SK-N-SH treated with all-trans-retinoic acid at 6 μM for 48 hours (cell line): ENCODE measurements around the gene AHRR.

Source experiments
- BACH2 ChIP-seq: fragments of 250-450 bp; sonication (Bioruptor Pico); IDR thresholded peaks from 2 replicates; pipeline ENCODE4 v1.9.0; 2021; ENCODE audit warnings: mild to moderate bottlenecking, borderline replicate concordance
- CSDC2 ChIP-seq: fragments of 250-450 bp; sonication (Bioruptor Pico); IDR thresholded peaks from 2 replicates; pipeline ENCODE4 v1.5.0; 2020; ENCODE audit warnings: mild to moderate bottlenecking, moderate library complexity
- ESRRG ChIP-seq: fragments of 250-450 bp; sonication (Bioruptor Pico); IDR thresholded peaks from 2 replicates; pipeline ENCODE4 v1.6.1; 2021; ENCODE audit warnings: mild to moderate bottlenecking
- ISL1 ChIP-seq: fragments of 250-450 bp; sonication (Bioruptor Pico); IDR thresholded peaks from 2 replicates; pipeline ENCODE4 v2.1.2; 2022; ENCODE audit warnings: mild to moderate bottlenecking, moderate library complexity
- OSR1 ChIP-seq: fragments of 250-450 bp; sonication (Bioruptor Pico); IDR thresholded peaks from 2 replicates; pipeline ENCODE4 v1.8.0; 2022; ENCODE audit warnings: moderate library complexity, mild to moderate bottlenecking, inconsistent platforms
- POU6F1 ChIP-seq: fragments of 250-450 bp; sonication (Bioruptor Pico); IDR thresholded peaks from 2 replicates; pipeline ENCODE4 v1.8.0; 2021; ENCODE audit warnings: low read depth, mild to moderate bottlenecking, moderate library complexity, borderline replicate concordance
- PPARA ChIP-seq: fragments of 250-450 bp; sonication (Bioruptor Pico); IDR thresholded peaks from 2 replicates; pipeline ENCODE4 v1.5.0; 2020; ENCODE audit warnings: mild to moderate bottlenecking, borderline replicate concordance
- TSHZ2 ChIP-seq: fragments of 250-450 bp; sonication (Bioruptor Pico); IDR thresholded peaks from 2 replicates; pipeline ENCODE4 v1.5.0; 2020; ENCODE audit warnings: mild to moderate bottlenecking, moderate library complexity
- ZC3H10 ChIP-seq: fragments of 250-450 bp; sonication (Bioruptor Pico); IDR thresholded peaks from 2 replicates; pipeline ENCODE4 v1.5.1; 2021; ENCODE audit warnings: mild to moderate bottlenecking, moderate library complexity
- ZFP3 ChIP-seq: fragments of 250-450 bp; sonication (Bioruptor Pico); IDR thresholded peaks from 2 replicates; pipeline ENCODE4 v1.5.0; 2020; ENCODE audit warnings: mild to moderate bottlenecking, moderate library complexity
- ZNF70 ChIP-seq: fragments of 450-650 bp; formaldehyde crosslinking; IDR thresholded peaks from 2 replicates; pipeline ENCODE4 v1.5.0; 2020; ENCODE audit warnings: mild to moderate bottlenecking, moderate library complexity
- TF ChIP-seq, protein P1 (sequence below): fragments of 250-450 bp; sonication (Bioruptor Pico); IDR thresholded peaks from 2 replicates; pipeline ENCODE4 v1.8.0; 2020; ENCODE audit warnings: mild to moderate bottlenecking, moderate library complexity, borderline replicate concordance
- TF ChIP-seq, protein P2 (sequence below): fragments of 250-450 bp; sonication (Bioruptor Pico); IDR thresholded peaks from 2 replicates; pipeline ENCODE4 v1.5.1; 2021; ENCODE audit warnings: mild to moderate bottlenecking, moderate library complexity

DNA sequence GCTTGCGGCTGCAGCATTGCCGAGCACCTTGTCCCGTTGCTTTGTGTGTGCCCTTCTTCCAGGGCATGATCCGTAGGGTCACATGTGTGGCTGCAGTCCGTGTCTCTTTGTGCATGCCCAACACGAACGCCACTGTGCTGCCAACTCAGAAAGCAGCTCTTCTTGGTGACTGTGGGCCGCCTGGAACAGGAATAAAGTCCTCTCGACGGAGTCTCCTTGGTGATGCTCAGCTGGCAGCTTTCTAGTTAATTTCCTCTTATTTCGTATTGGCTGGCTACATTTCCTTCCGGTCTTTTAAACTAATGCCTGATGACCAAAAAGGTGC is 127.2 kb downstream of the AHRR start:
- TF ChIP-seq ESRRG (CRISPR knock-in tag) (no peak), PPARA (CRISPR knock-in tag) (no peak), CSDC2 (CRISPR knock-in tag) (no peak), ISL1 (CRISPR knock-in tag) (no peak), POU6F1 (CRISPR knock-in tag) (no peak), TSHZ2 (CRISPR knock-in tag) (no peak), ZFP3 (CRISPR knock-in tag) (no peak), OSR1 (CRISPR knock-in tag) (no peak), ZNF70 (CRISPR knock-in tag) (no peak), BACH2 (CRISPR knock-in tag) (no peak), ZC3H10 (CRISPR knock-in tag) (no peak)
- TF ChIP-seq, protein P1, sequence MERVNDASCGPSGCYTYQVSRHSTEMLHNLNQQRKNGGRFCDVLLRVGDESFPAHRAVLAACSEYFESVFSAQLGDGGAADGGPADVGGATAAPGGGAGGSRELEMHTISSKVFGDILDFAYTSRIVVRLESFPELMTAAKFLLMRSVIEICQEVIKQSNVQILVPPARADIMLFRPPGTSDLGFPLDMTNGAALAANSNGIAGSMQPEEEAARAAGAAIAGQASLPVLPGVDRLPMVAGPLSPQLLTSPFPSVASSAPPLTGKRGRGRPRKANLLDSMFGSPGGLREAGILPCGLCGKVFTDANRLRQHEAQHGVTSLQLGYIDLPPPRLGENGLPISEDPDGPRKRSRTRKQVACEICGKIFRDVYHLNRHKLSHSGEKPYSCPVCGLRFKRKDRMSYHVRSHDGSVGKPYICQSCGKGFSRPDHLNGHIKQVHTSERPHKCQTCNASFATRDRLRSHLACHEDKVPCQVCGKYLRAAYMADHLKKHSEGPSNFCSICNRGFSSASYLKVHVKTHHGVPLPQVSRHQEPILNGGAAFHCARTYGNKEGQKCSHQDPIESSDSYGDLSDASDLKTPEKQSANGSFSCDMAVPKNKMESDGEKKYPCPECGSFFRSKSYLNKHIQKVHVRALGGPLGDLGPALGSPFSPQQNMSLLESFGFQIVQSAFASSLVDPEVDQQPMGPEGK (CRISPR knock-in tag) = no peak
- TF ChIP-seq, protein P2, sequence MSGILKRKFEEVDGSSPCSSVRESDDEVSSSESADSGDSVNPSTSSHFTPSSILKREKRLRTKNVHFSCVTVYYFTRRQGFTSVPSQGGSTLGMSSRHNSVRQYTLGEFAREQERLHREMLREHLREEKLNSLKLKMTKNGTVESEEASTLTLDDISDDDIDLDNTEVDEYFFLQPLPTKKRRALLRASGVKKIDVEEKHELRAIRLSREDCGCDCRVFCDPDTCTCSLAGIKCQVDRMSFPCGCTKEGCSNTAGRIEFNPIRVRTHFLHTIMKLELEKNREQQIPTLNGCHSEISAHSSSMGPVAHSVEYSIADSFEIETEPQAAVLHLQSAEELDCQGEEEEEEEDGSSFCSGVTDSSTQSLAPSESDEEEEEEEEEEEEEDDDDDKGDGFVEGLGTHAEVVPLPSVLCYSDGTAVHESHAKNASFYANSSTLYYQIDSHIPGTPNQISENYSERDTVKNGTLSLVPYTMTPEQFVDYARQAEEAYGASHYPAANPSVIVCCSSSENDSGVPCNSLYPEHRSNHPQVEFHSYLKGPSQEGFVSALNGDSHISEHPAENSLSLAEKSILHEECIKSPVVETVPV (CRISPR knock-in tag) = no peak
